Measurements from ENCODE around the gene UBLCP1.
"Not testable (repeated sequence)": the region's sequence is repeated elsewhere in the genome, so short reads cannot be mapped to it uniquely, and the experiment has no call there.

The UBLCP1 gene, protein sequence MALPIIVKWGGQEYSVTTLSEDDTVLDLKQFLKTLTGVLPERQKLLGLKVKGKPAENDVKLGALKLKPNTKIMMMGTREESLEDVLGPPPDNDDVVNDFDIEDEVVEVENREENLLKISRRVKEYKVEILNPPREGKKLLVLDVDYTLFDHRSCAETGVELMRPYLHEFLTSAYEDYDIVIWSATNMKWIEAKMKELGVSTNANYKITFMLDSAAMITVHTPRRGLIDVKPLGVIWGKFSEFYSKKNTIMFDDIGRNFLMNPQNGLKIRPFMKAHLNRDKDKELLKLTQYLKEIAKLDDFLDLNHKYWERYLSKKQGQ

DNA sequence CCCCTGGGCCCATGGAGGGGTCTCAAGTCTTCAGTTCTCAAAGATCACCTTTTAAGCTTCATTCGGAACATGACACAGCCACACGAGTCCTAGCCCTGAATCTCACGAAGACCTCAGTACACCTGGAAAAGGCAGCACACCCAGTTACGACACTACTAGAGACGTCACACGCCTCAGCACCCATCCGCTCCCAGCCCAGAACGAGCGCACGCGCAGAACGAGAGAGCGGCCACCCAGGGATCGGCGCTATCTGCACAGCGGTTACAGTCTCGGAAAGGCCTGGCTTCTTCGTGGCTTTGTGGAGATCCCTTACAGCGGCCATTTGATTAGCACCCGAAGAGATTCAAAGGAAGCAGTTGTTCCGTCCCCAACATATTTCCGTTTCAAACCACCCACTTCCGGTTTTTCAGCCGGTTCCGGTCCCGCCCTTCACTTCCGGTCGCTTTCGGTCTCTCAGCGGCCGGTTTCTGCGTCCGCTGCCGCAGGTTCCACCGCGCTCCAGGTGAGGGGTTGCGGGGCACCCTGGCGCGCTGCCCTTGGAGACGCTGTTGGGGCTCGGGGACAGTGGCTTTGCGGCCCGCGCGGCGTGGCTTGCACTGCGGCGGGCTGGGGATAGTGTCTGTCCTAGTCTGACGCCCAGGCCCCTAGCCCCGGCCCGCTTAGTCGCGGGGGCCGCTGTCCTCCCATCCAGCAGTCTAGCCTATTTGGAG lies at the start of gene UBLCP1:
TSS of gene UBLCP1 (plus strand) at position 432 of the 710 bp plus-strand sequence. CDS start 5,626 bp downstream, outside the sequence.
- peak; percentile 84 for DNase-seq

DNA sequence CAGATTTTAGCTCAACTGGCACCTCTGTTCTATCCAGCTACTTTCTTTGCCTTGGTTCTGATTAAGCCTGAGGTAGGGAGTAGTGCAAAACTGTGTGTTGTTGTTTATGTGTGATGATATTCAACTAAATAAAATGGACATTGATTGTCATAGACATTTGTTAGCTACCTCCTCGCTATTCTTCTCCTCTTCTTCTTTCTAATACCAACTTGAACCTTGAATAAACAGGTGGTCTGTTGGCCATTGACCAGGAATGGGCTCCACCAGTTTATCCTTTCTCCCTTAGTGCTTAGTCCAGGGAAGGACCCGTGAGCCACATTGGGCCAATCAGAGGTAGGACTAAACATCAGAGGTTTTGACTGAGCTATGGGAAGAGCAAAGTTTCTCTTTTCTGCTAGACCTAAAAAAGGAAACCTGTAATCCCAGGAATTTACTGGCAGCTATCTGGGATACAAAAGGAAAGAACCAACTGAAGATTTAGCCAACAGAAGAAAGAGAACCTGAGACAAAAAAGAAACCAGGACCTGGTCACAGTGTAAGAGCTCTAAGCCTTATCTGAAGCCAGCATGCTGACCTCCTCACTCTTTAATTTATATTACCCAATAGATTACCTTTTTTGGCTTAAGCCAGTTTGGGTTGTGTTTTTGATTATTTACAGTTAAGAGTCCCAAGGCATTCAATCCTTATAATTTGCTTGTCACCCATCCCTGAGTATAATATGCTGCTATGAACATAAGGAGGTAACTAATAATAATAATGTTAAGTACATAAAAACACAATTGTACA lies 48.4 kb upstream of the UBLCP1 start:
- no peak for DNase-seq

DNA sequence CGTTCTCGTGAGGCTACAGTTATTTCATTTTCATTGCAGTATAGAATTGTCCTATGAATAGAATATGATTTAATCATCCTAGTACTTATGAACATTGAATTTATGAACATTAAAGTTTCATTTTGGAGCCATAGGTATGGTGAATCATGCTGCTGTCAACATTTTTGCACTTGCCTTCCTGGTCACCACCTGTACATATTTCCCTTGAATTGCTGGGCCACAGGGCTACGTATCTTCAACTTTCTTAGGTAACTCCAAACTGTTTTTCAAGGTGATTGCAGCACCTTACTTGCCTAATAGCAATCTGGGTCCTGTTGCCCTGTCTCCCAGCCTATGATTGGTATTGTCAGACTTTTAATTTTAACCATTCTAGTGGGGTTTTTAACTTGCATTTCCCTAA lies 47.2 kb upstream of the UBLCP1 start:
- DNase-seq, result no peak

- no peak for DNase-seq
Measured at GRCh38 chr5:159216454-159216853, 46.6 kb upstream of the UBLCP1 start.

- DNase-seq, result no peak
Measured at GRCh38 chr5:159217236-159217635, 45.9 kb upstream of the UBLCP1 start.

- peak; percentile 41 for DNase-seq
Measured at GRCh38 chr5:159218595-159219023, 44.5 kb upstream of the UBLCP1 start.

- no peak for DNase-seq
Measured at GRCh38 chr5:159220206-159220605, 42.9 kb upstream of the UBLCP1 start.

- no peak for DNase-seq
Measured at GRCh38 chr5:159223469-159223868, 39.6 kb upstream of the UBLCP1 start.

GRCh38 chr5:159224471-159224870 lies 38.6 kb upstream of the UBLCP1 start:
- DNase-seq, result no peak

DNA sequence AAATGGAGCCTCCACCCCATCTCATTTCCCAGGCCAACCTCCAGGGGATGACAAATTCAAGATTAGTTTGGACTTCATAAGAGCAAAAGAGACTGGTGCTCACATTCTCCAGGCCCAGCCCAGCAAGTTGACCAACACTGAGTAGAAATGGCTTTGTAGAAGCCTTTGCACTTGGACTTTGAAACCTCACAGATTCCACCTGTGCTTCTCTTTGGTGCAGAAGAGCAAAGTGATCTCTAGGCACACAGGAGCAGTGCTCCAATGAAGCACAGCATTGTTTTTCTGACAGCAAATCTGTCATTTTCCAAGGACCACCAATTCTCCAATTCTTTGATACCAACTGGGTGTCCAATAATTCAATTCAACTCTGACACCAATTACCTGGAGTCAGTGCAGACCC lies 36.6 kb upstream of the UBLCP1 start:
- no peak for DNase-seq

- DNase-seq, result no peak
Measured at GRCh38 chr5:159227452-159227851, 35.6 kb upstream of the UBLCP1 start.

- not testable (repeated sequence) for DNase-seq
Measured at GRCh38 chr5:159228097-159228496, 35.0 kb upstream of the UBLCP1 start.

- DNase-seq, result no peak
Measured at GRCh38 chr5:159230657-159231056, 32.4 kb upstream of the UBLCP1 start.

DNA sequence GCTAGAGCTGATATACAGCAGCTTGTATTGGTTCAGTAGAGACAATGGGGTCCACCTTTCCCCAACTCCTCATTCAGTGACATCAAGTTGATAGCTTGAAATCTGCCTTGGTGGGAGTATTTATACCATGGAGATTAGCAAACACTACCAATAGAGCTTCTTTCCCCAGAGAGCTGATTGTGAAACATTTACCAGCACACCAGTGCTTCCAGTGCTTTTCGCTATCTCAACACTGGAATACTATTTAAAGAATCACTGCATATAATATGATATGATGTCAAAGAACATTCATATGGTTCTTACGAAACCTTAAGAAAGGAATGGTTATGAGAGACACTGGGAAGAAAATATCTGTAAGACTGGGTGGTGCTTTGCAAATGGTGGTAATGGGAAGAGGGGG lies 31.9 kb upstream of the UBLCP1 start:
- DNase-seq, result no peak

- peak; percentile 55 for DNase-seq
Measured at GRCh38 chr5:159235871-159236520, 27.1 kb upstream of the UBLCP1 start.

DNA sequence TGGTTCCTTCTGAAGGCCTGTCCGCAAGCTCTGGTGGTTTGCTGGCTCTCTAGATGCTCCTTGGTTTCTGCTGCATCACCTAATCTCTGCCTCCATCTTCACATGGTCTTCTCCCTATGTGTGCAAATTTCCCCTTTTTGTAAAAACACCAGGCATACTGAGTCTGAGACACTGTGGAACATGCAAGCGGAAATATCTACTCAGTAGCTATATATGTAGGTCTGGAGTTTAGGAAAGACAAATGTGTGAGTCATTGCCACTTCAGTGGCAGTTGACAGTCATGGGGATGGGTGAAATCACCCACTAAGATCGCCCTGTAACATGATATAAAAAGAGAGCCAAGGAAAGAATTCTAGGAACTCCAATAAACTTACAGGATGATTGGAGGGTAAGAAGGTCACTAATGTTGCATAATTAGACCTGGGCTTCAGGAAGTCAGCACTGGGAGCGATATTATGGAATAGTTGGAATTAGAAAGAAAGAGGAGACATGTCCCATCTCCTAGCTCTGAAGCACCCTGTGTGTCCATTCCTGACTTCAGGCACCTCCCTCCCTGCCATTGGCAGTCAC lies 22.7 kb upstream of the UBLCP1 start:
- DNase-seq, result peak; percentile 92

DNA sequence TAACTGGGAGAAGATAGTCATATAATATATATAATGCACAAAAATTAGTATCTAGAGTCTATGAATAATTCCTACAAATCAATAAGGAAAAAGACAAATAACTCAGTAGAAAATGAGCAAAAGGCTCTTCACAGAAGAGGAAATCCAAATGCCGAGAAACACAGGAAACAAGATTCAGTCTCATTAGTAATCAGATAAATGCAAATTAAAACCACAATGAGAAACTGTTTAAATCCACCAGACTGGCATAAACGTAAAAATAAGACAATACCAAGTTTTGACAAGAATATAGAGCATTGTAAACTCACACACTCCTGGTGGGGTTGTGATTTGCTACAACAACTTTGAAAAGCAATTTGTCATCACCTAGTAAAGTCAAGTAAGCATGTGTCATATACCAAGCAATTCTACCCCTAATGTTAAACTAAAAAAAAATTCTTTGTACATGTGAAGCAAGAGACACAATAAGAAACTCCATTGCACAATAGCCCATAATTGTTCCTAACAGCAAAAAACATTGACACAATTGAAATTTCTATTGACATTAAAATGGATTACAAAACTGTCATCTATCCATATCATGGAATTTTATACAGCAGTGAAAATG lies 21.0 kb upstream of the UBLCP1 start:
- peak; percentile 11 for DNase-seq

DNA sequence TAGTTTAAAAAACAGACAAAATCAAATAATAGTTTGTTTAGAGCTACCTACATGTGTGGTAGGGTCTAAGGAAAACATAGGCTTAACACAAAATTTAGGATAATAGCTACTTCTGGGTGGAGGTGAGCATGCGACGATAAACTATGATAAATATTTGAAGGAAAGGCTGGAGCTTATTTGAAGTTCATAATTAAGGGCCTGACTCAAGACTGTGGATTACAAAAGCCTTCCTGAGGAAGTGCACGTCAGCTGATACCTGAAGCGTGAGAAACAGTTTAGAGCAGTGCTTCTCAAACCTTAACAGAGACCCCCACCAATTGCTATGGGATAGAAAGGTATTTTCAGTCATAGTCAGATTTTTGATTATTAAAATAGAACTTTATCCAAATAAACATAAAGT lies 20.4 kb upstream of the UBLCP1 start:
- no peak for DNase-seq

DNA sequence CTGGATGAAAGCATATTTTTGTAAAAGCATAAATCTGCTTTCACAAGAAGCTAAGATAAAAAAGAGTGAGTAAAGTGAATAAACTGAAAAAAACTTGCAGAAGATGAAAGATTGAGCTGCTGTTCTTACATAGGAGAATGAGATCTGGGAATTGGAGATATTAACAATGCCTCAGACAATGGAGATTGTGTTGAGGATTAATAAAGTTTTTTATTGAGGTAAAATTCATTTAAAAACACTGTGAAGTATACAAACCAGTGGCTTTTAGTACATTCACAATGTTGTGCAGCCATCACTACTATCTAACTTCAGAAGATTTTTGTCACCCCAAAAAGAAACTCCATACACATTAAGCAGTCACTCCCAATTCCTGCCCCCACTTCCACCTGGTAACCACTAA lies 19.7 kb upstream of the UBLCP1 start:
- DNase-seq, result no peak

GRCh38 chr5:159244163-159244562 lies 18.9 kb upstream of the UBLCP1 start:
- no peak for DNase-seq

DNA sequence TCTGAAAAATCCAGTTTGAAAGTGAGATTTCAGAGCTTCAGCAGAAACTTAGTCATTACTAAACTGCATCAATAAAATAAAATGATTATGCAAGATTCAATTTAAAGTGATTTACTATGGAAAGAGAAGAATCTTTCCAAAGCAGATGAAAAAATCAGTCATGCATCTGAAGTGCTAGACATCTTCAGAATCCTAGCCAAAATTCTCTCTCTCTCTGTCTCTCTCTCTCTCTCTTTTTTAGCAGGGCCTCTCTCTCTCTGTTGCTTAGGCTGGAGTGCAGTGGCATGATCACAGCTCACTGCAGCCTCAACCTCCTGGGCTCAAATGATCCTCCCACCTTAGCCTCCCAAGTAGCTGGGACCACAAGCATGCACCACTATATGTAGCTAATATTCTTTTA lies 18.2 kb upstream of the UBLCP1 start:
- no peak for DNase-seq

DNA sequence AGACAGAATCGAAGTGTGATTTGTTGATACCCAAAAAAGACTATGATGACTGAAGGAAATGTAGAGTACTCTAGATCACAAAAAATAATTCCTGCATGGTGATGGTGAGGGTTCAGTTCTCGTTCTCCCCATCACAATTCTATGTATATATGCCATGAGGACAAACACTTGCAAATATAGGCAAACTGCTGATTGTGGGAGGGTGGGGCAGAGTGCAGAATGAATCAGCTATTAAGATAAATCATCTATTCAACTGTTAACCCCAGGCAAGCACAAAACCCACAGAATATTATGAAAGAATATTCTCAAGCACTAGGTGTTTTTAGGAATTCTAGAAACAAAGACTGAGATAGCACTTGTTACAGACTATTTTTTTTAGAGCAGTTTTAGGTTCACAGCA lies 13.9 kb upstream of the UBLCP1 start:
- DNase-seq, result no peak
